ENCODE results near the gene MMP7.

The MMP7 gene

GRCh38 chr11:102495161-102496042 is 35.1 kb downstream of the MMP7 start:
- DNase-seq (ENCODE audit: low read depth in 3 of 3), result peak in 1 of 3 experiments; percentile 28

- no peak for DNase-seq (ENCODE audit: low read depth in 3 of 3)
These were observed 36.3 kb downstream of the MMP7 start for GRCh38 chr11:102494216-102494615.

GRCh38 chr11:102493524-102493923 is 37.0 kb downstream of the MMP7 start:
- no peak for DNase-seq (ENCODE audit: low read depth in 3 of 3)

- no peak for DNase-seq (ENCODE audit: low read depth in 3 of 3)
These were observed 38.6 kb downstream of the MMP7 start for GRCh38 chr11:102491969-102492368.

GRCh38 chr11:102489186-102490145 is 41.1 kb downstream of the MMP7 start:
- DNase-seq (ENCODE audit: low read depth in 3 of 3), result no peak

DNA sequence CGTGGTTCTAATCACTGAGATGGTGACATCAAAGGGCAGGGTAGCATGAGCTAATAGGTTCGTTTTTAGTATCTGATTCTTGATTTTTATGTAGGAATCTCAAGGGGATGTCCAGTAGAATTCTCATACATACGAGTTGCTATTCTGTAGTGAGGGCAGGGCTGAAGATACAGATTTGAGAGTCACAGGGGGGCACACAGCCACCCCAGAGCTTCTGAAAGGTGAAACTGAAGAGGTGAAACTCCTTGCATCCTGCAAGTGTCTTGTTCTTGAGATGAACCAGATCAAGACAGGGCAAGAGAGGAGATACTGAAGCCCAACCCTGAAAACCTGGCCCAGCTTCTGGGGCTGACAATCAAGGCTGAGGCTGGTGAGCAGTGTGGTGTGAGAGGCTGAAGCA is 42.3 kb downstream of the MMP7 start:
- DNase-seq (ENCODE audit: low read depth in 3 of 3), result no peak

- no peak for DNase-seq (ENCODE audit: low read depth in 3 of 3)
These were observed 43.3 kb downstream of the MMP7 start for GRCh38 chr11:102487214-102487613.

DNA sequence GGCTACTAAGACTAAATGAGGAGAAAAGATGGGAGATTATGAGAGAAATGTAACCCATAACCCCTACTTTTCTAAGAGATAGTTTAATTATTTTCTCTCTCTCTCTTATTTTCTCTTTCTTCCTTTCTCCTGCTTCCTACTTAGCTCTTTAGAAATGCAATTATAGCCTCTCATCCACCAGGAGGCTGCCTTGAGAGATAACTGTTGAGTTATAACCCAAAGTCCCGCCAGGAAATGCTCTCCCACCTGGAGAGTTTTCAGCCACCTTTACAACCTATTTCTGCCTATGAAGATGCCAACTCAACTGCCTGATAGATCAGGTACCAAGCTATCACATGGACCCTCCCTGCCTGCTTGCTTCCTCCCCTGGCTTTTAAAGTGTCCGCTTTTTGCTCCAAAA is 44.0 kb downstream of the MMP7 start:
- DNase-seq (ENCODE audit: low read depth in 3 of 3), result no peak

- DNase-seq (ENCODE audit: low read depth in 3 of 3), result no peak
These were observed 45.3 kb downstream of the MMP7 start for GRCh38 chr11:102485095-102485722.

DNA sequence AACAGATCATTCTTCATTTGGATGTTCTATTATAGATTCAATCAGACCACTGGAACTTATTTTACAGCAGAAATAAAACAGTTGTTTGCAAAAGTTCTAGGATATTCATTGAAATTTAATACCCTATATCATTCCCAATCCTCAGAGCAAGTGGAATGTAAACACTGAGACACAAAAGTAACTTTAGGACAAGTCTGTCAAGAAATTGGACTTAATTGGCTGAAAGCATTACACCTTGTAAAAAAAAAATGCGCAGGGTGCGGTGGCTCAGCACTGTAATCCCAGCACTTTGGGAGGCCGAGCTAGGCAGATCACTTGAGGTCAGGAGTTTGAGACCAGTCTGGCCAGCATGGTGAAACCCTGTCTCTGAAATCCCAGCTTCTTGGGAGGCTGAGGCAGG is 48.1 kb downstream of the MMP7 start:
- DNase-seq (ENCODE audit: low read depth in 3 of 3), result no peak

GRCh38 chr11:102479733-102480132 is 50.8 kb downstream of the MMP7 start:
- no peak for DNase-seq (ENCODE audit: low read depth in 3 of 3)

DNA sequence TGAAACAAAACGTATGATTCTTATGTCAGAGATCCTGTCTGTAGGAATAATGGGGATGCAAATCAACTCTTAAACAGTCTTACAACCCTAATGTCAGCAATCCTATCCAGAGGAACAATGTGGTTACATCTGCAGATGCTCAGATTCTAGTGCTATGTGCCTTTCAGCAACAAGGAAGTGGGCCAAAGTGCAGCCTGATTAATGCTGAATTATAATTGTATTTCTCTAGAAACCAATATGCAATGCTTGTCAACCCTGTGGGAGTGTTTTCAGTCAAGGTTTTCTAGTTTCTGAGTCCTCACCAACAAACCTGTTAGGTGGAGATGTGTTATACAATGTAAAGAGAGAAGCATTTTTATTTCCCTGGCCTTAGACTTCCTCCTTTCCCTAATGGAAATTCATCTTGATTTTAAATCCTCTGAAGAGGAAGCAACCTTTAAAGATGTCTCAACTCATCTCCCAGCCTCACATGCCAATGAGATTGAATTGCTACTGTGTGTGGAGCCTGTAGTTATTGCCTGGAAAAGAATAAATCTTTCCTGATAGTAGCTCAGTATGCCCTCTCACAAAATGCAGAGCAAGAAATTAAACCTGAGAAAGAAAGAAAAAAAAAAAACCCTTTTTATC is 51.8 kb downstream of the MMP7 start:
- DNase-seq (ENCODE audit: low read depth in 3 of 3), result no peak

GRCh38 chr11:102476812-102477211 is 53.7 kb downstream of the MMP7 start:
- DNase-seq (ENCODE audit: low read depth in 3 of 3), result no peak

DNA sequence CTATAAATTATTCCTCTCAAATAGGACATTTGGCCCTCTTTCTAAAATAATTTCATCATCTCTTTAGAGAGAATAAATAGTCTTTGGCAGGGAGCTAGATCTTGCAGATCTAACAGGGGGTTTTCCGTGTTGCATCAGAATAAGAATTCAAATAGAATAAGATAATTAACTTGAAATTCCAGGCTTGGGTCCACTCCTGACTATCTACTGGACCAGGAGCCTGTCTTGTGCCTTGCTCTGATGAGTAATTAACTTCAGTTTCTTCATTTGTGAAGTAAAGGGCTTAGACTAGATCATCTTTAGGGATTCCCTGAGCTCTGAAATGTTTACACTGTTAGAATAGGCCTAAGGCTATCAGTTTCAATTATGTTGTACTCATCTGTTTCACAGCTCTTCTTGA is 54.5 kb downstream of the MMP7 start:
- no peak for DNase-seq (ENCODE audit: low read depth in 3 of 3)

DNA sequence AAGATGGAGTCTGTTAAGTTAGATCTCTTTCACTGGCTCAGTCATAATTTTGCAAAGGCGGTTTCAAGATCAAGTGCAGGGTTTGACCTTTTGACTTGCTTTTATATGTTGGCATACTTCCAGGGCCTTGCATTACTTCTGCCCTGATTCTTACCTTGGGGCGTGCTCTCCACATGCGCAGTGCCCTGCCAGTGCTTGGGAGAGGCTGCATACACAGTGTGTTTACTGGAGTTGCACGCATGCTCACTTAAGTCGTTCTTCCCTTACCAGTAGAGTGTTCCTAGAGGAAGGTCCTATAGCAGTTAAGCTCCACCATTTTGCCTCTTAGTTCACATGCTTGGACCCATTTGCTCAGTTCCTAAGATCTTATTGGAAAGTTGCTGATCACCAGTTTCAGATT is 57.0 kb downstream of the MMP7 start:
- DNase-seq (ENCODE audit: low read depth in 3 of 3), result no peak

- no peak for DNase-seq (ENCODE audit: low read depth in 3 of 3)
These were observed 58.4 kb downstream of the MMP7 start for GRCh38 chr11:102472127-102472526.

DNA sequence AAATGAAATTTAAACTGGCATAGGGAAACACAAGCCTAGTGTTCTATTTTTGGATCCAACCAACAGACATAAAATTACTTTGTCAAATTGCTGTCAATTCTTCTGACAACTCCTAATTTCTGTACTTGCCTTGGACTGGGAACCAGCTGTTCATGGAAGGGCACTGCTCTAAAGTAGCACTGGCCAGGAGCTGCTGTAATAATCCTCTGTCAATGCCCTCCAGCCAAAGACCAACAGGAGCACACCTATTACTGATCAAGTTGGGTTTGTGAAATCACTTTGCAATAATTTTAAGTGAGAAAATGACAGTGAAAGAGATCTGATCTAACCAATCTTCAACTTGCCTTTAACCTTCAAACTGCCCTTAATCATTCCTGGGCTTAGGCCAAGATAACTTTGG is 59.1 kb downstream of the MMP7 start:
- no peak for DNase-seq (ENCODE audit: low read depth in 3 of 3)

Data from stimulated activated CD4-positive, alpha-beta T cell treated with anti-CD3 and anti-CD28 coated beads, TNF-alpha, amount 100 ng/mL, for 4 hours (primary cell).